ENCODE data around the gene SKA2.
"Not testable (repeated sequence)": the region's sequence is repeated elsewhere in the genome, so short reads cannot be mapped to it uniquely, and the experiment has no call there.

The SKA2 gene

GRCh38 chr17:59154721-59155438, at the start of gene SKA2:
Gene SKA2 (minus strand): TSS chr17:59155186. CDS start chr17:59155163, 23 bp downstream.
- peak; percentile 92 for DNase-seq (ENCODE audit: low spot score)

- DNase-seq (ENCODE audit: low spot score), result no peak
These were observed 47.3 kb upstream of the SKA2 start for GRCh38 chr17:59202320-59202719.

GRCh38 chr17:59199398-59199797, 44.4 kb upstream of the SKA2 start:
- no peak for DNase-seq (ENCODE audit: low spot score)

- DNase-seq (ENCODE audit: low spot score), result no peak
These were observed 38.4 kb upstream of the SKA2 start for GRCh38 chr17:59193336-59193862.

- DNase-seq (ENCODE audit: low spot score), result no peak
These were observed 35.8 kb upstream of the SKA2 start for GRCh38 chr17:59190806-59191205.

GRCh38 chr17:59186850-59187249, 31.9 kb upstream of the SKA2 start:
- no peak for DNase-seq (ENCODE audit: low spot score)

- DNase-seq (ENCODE audit: low spot score), result no peak
These were observed 31.0 kb upstream of the SKA2 start for GRCh38 chr17:59185997-59186396.

GRCh38 chr17:59181481-59181880, 26.5 kb upstream of the SKA2 start:
- DNase-seq (ENCODE audit: low spot score), result no peak

GRCh38 chr17:59180626-59181025, 25.6 kb upstream of the SKA2 start:
- no peak for DNase-seq (ENCODE audit: low spot score)

GRCh38 chr17:59179601-59180000, 24.6 kb upstream of the SKA2 start:
- DNase-seq (ENCODE audit: low spot score), result not testable (repeated sequence)

- DNase-seq (ENCODE audit: low spot score), result no peak
These were observed 23.4 kb upstream of the SKA2 start for GRCh38 chr17:59178266-59178985.

GRCh38 chr17:59175076-59175475, 20.1 kb upstream of the SKA2 start:
- no peak for DNase-seq (ENCODE audit: low spot score)

GRCh38 chr17:59174671-59175070, 19.7 kb upstream of the SKA2 start:
- no peak for DNase-seq (ENCODE audit: low spot score)

- DNase-seq (ENCODE audit: low spot score), result no peak
These were observed 17.5 kb upstream of the SKA2 start for GRCh38 chr17:59172436-59173004.

- no peak for DNase-seq (ENCODE audit: low spot score)
These were observed 12.6 kb upstream of the SKA2 start for GRCh38 chr17:59167571-59168001.

- DNase-seq (ENCODE audit: low spot score), result peak; percentile 47
These were observed 11.0 kb upstream of the SKA2 start for GRCh38 chr17:59165933-59166342.

GRCh38 chr17:59161477-59161876, 6.5 kb upstream of the SKA2 start:
- no peak for DNase-seq (ENCODE audit: low spot score)

GRCh38 chr17:59160157-59161025, 5.4 kb upstream of the SKA2 start:
- no peak for DNase-seq (ENCODE audit: low spot score)

- DNase-seq (ENCODE audit: low spot score), result peak; percentile 93
These were observed 622 bp upstream of the SKA2 start, which contains the start of gene PRR11 for GRCh38 chr17:59155439-59156177. Gene PRR11 (plus strand): TSS chr17:59155746. CDS start chr17:59169753, 14,007 bp downstream.

GRCh38 chr17:59154292-59154720, 680 bp downstream of the SKA2 start:
- DNase-seq (ENCODE audit: low spot score), result peak; percentile 16

GRCh38 chr17:59152925-59153324, 2.1 kb downstream of the SKA2 start:
- no peak for DNase-seq (ENCODE audit: low spot score)

Data from AG08396 (cell line).